ENCODE data around the gene LAMA2.

Gene LAMA2

DNA sequence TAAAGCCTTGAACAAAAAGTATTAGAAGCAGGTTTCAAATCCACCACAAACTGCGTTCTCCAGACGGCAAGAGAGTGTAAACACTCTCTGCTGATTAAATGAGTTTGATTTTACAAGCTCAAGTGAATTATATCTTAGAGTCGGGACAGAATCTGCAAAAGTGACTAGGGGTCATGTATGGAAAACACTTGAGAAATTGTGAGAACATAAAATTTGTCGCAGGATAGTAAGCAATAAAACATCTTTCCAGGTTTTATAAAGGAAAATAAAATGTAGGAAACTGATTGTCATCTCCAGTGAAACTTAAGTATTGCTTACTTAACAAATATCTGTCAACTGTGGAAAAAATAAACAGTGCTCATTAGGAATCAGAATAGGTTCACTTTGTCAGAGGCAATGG lies 452.9 kb downstream of the LAMA2 start:
- DNase-seq, result no peak

DNA sequence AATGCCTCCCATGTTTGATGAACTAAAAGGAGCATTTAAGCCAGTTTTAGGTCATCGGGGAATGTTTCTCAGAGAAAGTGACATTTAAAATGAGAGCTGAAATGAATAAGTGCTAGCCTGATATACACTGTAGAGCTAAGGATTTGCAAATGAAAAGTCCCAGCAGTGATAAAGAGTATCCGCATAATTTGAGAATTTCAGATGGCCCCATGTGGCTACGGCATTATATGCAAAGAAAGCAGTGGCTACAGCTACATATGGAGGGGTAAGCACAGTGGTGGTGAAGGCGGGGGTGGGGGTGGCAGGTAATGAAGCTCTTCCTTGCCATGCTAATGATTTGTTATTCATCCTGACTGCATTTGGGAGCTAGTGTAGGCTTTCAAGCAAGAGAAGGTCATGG lies 455.7 kb downstream of the LAMA2 start:
- no peak for DNase-seq

DNA sequence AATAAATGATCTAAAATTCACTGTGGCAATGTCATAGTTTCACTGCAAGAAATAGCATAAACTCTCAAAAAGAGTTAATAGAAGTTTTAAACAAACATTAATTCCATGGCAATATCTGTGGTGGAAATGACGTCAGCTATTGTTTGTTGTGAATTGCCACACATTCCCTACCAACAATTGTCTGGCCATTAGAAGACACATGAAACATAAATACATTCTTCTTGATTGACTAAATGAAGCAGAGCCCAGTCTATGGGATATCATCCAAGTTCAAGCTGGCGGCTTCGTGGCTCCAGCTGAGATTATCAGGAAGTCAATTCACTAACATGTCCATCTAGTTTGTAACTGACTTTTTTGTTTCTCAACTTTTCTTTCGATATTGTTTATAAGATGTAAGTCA lies 458.0 kb downstream of the LAMA2 start:
- DNase-seq, result no peak

DNA sequence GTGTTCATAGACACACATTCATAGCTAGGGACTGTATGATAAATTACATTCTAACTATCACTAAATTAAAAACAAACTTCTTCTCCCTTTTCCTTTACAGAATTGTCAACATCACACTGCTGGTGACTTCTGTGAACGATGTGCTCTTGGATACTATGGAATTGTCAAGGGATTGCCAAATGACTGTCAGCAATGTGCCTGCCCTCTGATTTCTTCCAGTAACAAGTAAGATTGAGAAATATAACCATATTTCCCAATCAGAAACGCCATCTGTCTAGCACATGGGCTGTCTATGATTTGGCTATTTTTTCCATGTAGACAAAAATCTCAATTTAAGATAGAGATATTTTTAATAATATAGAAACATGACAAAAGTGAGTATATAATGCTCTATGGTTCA lies 459.3 kb downstream of the LAMA2 start:
- DNase-seq, result no peak

DNA sequence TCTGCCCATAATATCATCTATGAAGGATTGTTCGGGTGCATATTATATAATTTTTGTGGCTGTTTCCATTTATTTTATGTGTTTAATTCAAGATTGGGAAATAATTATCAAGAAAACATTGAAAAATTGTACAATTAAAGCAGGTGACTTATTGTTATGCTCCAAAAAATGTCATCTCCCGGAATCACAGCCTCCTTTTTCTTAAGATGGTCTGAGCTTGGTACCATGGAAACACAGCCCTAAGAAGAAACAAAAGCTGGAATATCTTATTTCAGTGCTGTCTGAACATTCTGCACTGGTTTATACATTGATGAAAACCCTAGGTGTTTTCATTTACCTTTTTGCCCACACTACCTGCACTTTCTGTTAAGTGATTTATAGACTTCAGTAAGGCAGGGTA lies 459.9 kb downstream of the LAMA2 start:
- DNase-seq, result no peak

DNA sequence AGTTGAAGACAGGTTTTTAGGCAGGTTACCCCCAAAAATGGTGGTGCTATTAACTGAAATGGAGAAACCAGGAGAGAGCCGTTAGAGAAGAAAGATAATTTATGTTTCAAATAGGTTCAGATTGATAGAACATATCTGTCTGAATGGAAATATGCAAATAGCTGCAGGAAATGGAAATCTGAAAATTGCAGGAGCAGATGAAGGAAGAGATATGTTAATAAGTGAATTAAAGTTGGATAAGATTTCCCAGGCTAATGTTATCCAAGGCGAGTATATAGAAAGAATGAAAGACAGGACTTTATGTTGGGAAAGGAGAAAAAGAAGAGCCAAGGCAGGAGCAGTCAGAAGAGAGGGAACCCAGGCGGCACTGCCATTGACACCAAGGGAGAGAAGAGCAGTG lies 461.4 kb downstream of the LAMA2 start:
- DNase-seq, result no peak

DNA sequence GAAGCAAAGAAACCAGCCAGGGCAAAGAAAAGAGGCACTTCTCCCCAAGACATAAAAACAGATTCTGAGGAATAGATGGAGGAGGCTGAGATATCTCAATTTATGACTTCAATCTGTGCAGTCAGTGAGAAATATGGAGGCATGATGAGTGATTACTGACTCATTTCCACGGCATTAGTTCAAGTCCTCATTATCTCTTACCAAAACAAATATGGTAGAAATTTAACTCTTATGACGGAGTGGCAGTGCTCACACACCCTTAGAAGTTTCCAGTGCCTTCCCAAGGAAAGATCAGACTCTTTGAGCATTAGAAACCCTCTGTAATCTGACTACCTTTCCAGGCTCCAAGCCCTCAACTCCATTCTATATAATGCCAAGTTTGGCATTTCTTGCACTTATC lies 463.0 kb downstream of the LAMA2 start:
- DNase-seq, result no peak

DNA sequence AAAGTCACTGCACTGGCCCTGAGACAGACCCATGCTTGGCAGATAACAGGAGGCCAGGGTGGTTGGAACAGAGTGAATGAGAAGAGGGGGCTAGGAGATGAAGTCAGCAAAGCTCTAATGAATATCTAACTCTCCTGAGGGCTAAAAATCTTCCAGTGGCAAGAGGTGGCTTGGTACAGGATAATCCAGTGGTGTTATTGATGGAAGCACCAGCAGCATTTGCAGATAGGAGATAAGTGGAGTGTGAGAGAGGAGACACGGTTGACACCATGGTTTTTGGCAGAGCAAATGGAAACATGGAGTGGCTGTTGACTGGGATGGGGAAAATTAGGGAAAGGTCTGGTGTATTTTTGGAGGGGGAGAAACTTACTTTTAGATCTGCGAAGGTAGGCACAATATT lies 464.0 kb downstream of the LAMA2 start:
- DNase-seq, result no peak

DNA sequence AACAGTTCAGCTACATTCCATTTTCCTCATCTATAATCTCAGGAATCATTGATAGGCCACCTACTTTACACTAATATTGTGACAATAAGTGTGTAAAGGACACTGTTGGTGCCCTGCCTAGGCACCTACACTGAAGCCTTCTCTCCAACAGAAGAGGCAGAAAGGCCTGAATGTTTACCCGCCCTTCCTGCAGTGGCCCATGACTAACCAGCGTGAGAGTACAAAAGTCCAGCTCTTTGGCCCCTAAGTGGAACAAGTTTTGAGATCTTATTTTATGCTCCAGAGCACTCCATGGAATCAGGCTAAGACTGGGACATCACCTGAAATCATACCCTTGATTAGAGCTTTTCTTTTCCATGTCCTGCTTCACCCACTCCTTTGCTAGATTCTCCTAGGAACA lies 467.3 kb downstream of the LAMA2 start:
- DNase-seq, result no peak

DNA sequence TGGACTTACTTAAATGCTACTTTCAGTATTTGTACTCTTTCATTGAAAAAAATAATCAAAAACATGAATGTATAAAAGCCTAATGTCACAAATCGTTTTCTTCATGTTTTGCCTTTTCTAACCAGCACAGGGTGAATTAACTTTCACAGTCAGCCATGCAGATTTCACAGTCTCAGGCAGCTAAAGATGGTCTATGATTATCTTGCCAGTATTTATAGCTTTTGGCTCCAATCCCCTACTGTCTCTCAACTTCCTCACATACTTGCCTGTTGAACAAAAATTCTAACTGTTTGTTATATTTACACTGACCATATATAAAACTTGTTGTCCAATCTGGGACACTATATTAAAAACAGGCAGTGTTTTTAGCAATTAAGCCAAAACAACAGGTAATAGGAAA lies 468.9 kb downstream of the LAMA2 start:
- no peak for DNase-seq

DNA sequence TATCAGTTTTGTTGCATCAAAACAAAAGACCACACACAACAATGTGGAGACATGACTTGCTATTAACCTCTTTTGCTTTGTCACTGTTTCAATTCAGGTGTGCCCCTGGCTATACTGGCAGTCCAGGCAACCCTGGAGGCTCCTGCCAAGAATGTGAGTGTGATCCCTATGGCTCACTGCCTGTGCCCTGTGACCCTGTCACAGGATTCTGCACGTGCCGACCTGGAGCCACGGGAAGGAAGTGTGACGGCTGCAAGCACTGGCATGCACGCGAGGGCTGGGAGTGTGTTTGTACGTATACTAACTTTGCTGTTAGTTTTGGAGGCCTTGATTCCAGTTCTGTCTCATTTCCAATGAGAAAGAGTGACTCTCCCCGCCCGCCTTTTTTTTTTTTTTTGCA lies 470.1 kb downstream of the LAMA2 start:
- no peak for DNase-seq

DNA sequence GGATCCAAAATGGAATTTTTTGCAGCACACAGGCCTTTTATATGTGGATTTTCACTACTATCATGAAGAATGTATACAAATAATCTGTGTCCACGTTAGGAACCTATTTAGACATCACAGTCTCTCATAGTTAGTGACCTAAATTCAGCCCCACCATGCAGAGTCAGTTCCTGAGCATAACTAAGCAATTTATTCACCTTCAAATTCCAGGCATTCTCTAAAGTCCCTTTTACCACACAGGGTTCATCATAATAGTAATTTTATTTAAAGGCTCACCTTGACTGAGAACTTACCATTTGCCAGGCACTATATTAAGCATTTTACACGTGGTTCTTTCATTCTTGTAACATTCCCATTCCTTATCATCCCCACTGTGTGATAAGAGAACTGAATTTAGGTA lies 473.2 kb downstream of the LAMA2 start:
- DNase-seq, result no peak

DNA sequence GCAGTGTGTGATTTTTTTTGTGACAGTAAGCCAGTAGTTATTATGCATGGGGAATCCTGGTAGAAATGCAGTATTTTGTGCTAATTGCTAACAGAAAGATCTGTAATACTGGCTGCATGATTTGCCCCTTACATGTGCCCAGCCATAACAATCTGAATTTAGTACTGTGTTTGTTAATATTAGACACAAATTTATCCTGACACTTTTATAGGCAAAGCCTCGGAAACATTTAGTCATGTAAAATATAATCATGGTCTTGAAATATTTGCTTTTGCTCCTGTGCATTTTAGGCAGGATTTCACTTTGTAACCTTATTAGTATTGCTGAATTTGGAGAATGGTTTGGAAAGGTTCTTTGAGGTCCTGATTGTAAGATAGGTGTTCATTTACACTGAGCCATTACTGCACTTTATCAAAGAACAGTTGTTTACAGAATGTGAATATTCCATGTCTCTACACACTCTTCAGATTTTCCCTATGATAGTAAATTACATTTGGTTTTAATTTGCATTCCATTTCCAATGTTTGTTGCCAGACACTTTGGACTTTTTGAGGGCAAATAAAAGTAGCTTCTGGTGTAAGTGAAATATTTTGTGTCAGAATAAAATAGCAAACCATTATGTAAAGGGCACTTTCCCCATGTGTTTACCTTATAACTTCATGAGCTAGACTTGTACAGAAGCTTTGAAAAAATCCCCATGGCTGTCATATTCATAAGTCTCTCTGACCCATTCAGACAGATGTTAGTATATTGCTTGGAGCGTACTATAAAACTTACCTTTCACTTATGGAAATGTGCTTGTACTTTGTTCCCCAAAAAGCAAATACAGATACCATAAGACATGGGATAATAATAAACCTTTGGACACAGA lies 477.1 kb downstream of the LAMA2 start:
- DNase-seq, result no peak

DNA sequence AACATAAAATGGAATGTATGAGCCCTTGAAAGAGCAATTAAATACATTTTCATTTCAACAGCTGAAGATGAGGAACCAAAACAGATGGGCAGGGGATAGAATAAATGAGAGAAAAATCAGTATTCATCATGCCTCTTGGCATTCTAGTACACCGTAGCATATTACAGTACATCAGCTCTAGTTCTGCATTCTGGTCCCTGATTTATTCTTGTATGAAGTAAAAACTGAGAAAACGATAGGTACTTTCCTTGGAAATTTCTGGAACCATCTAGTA lies 477.7 kb downstream of the LAMA2 start:
- no peak for DNase-seq

DNA sequence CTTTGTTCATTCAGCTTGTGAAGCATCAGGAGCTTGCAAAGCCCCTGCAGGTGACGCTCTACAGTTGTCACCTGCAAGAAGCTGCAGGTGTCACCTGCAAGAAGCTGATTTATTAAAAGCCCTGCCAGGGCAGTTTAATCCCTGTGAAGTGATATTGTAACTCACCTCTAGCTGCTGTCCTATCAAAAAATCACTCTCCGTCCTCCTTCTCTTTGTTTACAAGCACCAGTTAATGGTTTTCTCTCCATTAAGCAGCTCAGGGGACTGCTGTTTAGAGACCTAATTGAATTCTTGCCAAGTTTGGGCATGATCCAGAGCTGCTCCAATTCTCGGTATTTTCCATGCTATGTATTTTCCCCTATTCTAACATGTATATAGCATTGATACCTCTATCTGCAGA lies 481.1 kb downstream of the LAMA2 start:
- no peak for DNase-seq

DNA sequence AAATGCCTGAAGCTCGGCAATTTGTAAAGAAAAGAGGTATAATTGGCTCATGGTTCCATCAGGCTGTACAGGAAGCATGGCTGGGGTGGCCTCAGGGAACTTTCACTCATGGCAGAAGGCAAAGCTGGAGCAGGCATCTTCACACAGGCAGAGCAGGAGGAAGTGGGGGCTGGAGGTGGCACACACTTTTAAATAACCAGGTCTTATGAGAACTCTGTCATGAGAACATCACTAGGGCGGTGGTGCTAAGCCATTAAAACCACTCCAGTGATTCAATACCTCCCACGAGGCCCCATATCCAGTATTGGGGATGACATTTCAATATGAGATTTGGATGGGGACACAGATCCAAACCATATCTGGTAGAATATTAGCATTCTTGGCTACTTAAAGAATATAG lies 481.8 kb downstream of the LAMA2 start:
- no peak for DNase-seq

DNA sequence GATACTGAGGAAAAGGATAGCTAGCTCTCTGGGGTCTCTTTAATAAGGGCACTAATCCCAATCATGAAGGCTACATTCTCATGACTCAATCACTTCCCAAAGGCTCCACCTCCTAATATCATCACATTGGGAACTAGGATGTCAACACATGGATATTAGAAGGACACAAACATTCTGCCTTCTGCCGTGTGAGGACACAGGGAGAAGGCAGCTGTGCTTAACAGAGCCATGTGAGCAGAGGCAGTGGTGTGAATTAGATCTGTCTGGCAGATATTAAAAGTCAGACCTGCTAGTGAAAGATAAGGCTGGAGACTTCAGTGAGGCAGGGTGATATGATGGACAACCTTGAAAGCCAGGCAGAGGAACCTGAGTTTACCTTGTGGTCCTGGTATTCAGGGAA lies 485.1 kb downstream of the LAMA2 start:
- DNase-seq, result peak; percentile 5

DNA sequence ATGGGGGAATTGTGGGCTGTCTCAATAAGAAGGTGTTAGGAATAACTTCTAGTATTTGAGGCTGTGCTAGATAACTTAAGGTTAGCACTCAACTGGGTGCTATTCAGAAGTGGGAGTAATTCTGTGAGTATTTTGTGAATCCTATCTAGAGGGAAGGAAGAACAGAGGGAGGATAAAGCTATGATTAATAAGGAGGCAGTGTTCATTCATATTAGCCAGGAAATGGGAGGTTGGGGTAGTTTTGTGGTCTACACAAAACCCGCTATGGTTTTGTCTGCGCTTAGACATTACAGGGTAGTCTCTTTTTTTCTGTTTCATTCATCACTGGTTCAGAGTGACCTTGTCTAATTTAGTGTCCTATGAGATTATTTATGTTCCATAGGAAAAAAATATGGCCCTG lies 486.0 kb downstream of the LAMA2 start:
- no peak for DNase-seq

DNA sequence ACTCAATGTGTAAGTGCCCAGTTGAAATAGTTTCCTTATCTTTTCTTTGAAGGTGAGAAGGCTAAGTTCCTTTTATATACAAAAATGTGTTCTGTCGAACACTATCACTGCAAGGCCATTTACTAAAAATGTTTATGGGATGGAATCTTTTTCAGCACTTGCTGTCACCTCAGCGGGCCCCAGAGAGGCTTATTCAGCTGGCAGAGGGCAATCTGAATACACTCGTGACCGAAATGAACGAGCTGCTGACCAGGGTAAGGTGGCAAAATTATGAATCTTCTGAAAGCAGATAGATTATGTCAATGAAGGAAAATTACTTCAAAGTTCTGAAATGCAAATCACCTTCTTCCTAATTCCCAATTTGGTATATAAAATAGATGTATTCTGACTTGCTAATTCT lies 486.8 kb downstream of the LAMA2 start:
- no peak for DNase-seq

DNA sequence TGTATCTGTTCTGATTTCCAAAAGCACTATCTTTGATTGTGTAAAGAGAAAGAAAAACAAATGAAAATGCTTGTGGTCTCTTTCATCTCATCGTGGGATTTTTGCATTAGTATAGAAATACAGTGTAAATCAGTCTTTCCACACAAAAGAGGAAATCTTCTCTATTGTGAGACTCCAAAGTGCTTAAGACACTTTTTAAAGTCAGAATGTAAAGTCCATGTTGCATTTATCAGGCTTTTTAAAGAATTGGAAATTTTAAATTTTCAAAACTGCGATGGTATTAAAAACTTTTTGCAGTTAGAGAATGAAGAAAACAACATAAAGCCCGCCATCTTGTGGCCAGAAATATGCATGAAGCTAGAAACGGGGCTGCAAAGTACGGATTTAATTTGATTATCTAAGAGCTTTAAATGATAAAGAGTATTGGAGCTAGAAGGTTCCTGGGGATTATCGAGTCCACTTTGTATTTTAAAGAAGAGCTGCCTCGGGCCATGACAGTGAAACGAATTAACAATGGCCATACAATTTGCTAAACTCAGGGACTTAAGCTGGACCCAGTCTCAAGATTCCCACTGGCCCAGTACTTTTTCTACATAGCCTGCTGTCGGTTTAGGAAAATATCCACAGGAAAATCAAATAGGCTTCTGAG lies 487.5 kb downstream of the LAMA2 start:
- peak; percentile 63 for DNase-seq

DNA sequence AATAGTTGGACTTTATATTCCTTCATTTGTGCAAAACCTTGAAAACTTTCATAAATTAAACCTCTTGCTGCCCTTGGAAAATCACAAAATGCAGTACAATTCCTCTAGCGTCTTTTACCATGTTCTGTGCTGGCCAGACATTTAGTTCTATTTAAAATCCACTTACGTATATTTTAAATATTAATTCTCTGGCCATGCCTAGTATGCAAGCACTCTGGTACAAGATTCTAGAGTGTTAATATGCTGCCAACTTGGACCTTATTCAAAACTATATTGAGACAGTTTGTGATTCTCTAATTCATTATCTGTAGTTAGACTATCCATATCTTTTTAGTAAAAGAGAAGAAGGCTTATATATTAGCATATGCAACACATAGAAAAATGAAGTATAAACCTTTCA lies 498.9 kb downstream of the LAMA2 start:
- DNase-seq, result no peak

DNA sequence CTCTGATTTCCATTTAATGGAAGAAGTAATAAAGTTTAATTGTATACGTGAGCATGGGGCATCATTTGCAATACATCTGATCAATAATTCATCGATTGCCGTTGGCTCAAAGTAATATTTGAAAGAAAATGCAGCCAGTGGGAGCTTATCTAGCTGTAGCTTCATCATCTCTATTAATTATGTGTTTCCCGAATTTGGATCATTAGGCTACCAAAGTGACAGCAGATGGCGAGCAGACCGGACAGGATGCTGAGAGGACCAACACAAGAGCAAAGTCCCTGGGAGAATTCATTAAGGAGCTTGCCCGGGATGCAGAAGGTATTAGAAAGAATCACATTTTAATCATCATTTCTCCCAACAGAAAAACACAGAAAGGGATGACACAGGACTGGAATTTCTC lies 500.0 kb downstream of the LAMA2 start:
- no peak for DNase-seq

DNA sequence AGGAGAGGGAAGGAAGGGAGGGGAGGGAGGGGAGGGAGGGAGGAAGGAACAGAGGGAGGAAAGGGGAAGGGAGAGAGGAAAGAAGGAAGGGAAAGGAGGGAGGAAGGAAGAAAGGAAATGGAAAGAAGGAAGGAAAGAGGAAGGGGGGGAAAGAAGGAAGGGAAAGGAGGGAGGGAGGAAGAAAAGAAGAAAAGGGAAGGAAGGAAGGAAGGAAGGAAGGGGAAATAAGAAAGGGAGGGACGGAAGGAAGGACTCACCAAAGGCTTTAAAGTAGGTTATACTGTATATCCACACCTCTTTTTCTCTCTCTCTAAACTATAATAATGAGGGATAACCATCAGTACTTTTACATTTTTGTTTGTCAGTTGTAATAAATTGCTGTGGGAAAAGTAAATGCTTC lies 502.2 kb downstream of the LAMA2 start:
- no peak for DNase-seq

DNA sequence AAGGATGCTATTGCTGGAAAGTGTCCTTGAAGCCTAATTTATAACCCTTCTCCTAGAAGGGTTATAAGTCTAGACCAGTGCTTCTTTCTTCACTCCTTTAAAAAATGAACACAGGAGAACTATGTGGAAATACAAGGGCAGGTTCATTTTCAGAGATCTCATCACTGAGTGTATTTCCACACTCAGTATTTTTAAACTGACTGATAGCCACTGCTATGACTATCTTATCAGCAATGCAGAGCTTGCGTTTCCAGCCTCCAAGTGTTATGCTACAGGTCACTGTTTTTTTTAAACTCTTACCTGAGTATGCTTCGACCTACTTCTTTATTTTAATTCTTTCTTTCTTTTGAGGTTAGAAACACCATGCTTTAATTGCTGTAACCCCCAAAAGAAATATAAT lies 508.0 kb downstream of the LAMA2 start:
- no peak for DNase-seq

DNA sequence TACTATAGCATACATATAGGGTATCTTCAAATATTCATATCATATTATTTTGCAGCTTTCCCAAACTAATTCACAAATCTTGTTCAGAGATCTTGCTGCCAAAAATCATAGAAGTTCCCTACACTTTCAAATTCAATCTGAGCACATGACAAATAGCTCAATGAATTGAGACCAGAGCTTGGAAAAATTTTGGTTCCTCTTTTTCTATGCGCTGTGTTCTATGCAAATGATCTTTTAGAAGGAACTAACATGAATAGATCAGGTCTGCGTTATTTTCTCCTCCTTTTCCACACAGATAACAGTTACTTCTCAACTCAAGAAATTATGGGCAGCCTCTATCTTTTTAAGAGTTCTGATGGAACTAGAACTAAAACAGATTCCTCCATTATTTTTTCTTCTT lies 510.7 kb downstream of the LAMA2 start:
- peak; percentile 11 for DNase-seq

Data from hematopoietic multipotent progenitor cell treated with erythropoietin and hydrocortisone succinate and interleukin-3 and kit ligand, for 6 days (in vitro differentiated cells).